ENCODE data around the gene PLA2G4A. TPM values are rescaled to one million over a fixed set of nuclear protein-coding genes. Genes with fewer than 3 reads are reported as not detected.

The PLA2G4A gene
- 10 to 100 TPM in 1 of 3 donors, 1 to 10 TPM in 2; 5.3 to 26.8 (median 6.9) TPM for total RNA-seq
- long read RNA-seq, donor 1, transcript PLA2G4A-201 (18 exons, 2,875 nt): major isoform, 8 of 11 reads
- long read RNA-seq, donor 1, partial matches to known transcripts: 2 of 11 reads
- long read RNA-seq, donor 1, other reads (novel, unspliced or antisense): 1 of 11 reads
- long read RNA-seq, donor 2: 0 reads

DNA sequence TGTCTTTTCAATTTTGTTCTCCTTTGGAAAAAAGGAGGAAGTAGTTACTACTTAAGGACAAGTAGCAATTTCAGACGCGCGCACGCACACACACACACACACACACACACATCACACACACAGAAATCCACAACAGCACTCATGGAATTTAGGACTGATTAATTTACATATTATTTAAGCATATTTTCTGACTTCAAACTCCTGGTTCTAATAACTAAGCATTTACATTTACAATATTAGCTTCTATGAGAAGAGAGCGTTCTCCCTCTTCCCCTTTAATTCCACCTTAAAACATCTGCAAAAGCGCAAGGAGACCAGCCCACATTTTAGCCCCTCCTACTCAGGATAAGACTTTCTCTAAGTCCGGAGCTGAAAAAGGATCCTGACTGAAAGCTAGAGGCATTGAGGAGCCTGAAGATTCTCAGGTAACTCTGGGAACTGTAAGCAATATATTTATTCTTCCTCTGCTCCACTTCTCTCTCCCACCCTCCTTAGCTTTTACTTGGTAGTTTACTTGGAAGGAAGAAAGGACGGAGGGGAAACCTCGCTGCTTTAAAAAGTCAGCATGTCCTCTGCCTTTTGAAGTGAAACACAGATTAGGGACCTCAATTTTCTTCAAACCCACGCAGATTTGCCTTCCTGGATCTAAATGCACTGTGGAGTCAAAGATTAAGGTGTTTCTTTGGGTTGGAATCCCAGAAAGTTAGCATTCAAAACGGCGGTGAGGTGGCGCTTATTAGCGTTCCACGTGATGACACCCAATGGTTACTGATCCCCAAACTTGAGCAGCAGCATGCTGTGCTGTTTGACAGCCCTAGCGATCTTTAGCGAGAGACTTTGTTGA is at the start of gene PLA2G4A:
Gene PLA2G4A, plus strand, starts transcription at position 339 of the 844 bp plus-strand sequence. CDS start 25,406 bp downstream, outside the sequence.
- no peaks in the 10 kb centered on the region for H3K9me3 ChIP-seq
- DNase-seq (peak in 2 of 3 donors; percentile 56 to 80), ATAC-seq (peak; percentile 98)
- TF ChIP-seq CTCF (IDR thresholded peaks at IDR 0.05): no peak
- H3K4me1 ChIP-seq (ENCODE audit: low read depth): peaks cover 5% of the 10 kb centered on the region
- intact Hi-C loops (cut with DNase I, micrococcal nuclease): no loop called here
- peak within 1 kb of the TSS; percentile 40 for H3K4me3 ChIP-seq
- no peaks in the 10 kb centered on the region for H3K36me3 ChIP-seq (ENCODE audit: low read depth)

DNA sequence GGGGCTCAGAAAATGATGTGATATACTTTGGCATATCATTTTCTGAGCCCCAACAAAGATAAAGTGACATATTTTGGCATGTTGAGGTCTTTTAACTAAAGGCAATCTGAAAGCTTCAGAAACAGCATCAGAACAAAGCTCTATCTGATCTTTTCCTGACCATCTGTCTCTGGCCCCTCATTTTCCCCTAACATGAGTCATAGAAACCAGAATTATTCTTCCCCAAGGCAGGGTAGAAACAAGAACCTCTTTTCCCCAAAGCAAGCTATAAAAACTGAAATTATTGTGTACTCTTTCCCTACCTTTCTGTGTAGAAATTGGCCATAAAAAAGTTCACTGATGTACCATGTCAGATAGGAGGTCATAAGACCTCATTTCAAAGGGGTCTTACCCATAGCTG is 48.7 kb upstream of the PLA2G4A start:
- TF ChIP-seq CTCF (IDR thresholded peaks at IDR 0.05): no peak
- intact Hi-C loops (cut with DNase I, micrococcal nuclease): no loop called here
- no peaks in the 10 kb centered on the region for H3K9me3 ChIP-seq
- no peaks in the 10 kb centered on the region for H3K4me1 ChIP-seq (ENCODE audit: low read depth)
- DNase-seq: no peak
- no peak overlapping the region for H3K4me3 ChIP-seq
- ATAC-seq: no peak
- H3K36me3 ChIP-seq (ENCODE audit: low read depth): no peaks in the 10 kb centered on the region

DNA sequence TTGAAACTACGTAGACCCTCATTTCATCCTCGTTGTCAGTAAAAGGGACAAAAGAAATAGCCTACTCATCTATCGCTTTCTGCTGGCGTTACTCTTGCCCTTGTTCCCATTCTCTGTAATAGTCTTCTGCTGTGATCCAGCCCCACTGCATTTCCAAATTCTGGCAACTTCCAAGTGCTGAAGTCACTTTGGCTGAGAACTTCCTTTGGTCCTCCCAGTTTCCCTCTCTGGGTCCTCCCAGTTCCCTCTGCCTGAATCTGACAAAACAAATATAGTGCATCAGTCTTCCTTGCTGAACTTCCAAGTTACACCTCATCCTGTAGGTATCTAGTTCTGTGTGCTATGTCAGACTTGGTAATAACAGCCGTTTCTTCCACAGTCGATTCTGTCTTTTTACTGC is 47.0 kb upstream of the PLA2G4A start:
- no peaks in the 10 kb centered on the region for H3K4me1 ChIP-seq (ENCODE audit: low read depth)
- no peak overlapping the region for H3K4me3 ChIP-seq
- no peaks in the 10 kb centered on the region for H3K9me3 ChIP-seq
- DNase-seq: no peak
- no peak for TF ChIP-seq CTCF (IDR thresholded peaks at IDR 0.05)
- ATAC-seq: no peak
- H3K36me3 ChIP-seq (ENCODE audit: low read depth): no peaks in the 10 kb centered on the region
- intact Hi-C loops (cut with DNase I, micrococcal nuclease): no loop called here

DNA sequence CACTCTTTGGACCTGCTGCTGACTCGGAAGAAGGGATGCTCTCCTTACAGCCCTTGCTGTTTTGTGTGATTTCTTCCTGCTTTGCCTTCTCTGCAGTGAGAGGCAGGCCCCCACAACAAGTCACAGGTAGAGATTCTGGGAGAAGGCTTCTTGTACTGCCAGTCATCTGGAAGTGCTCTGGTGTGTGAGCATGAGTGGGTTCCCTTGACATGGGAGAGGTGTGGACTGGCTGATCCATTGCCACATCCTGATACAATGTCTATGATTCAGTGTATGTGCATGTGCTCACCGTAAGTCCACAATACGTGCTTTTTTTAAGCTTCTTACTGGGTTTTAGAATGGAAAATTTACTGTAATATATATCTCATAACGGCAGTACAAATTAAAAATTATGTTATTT is 46.0 kb upstream of the PLA2G4A start:
- TF ChIP-seq CTCF (IDR thresholded peaks at IDR 0.05): no peak
- no peaks in the 10 kb centered on the region for H3K4me1 ChIP-seq (ENCODE audit: low read depth)
- no peak for DNase-seq
- H3K4me3 ChIP-seq: no peak overlapping the region
- H3K9me3 ChIP-seq: no peaks in the 10 kb centered on the region
- no peak for ATAC-seq
- H3K36me3 ChIP-seq (ENCODE audit: low read depth): no peaks in the 10 kb centered on the region
- intact Hi-C loops (cut with DNase I, micrococcal nuclease): no loop called here

GRCh38 chr1:186783193-186783592 is 45.6 kb upstream of the PLA2G4A start:
- no peak for ATAC-seq
- intact Hi-C loops (cut with DNase I, micrococcal nuclease): no loop called here
- H3K4me1 ChIP-seq (ENCODE audit: low read depth): no peaks in the 10 kb centered on the region

More at GRCh38 chr1:186783193-186783592, 45.6 kb upstream of the PLA2G4A start:
- TF ChIP-seq CTCF (IDR thresholded peaks at IDR 0.05): no peak
- no peak for DNase-seq
- Histone ChIP-seq H3K36me3 (ENCODE audit: low read depth) (no peaks in the 10 kb centered on the region), H3K4me3 (no peak overlapping the region), H3K9me3 (no peaks in the 10 kb centered on the region)

Data from mucosa of descending colon (tissue), 3 donors.